Measurements from ENCODE around the gene TM9SF3. TPM values are rescaled to one million over a fixed set of nuclear protein-coding genes. Genes with fewer than 3 reads are reported as not detected.
"Not testable (repeated sequence)": the region's sequence is repeated elsewhere in the genome, so short reads cannot be mapped to it uniquely, and the experiment has no call there.

The TM9SF3 gene
- total RNA-seq, 1 donor from 2014 or later = 74.9 TPM

DNA sequence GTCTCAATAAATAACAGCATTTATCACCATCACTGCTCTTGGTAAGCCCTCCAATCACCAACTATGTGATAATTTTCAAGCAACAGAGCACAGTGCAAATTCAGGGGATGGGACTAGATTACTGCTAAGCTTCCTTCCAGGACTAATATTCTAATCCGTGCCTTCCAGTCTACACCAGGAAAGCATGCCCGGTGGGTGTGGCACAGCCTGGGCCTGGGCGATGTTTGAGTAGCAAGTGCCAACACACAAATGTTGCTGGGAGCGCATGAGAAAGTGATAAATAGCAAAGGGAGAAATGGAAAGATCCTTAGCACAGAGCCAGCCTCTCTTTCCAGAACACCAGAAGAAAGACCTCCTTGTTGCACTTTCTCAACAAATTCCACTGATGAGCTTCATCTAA lies 13.5 kb upstream of the TM9SF3 start:
- intact Hi-C loops (cut with micrococcal nuclease) = no loop called here

DNA sequence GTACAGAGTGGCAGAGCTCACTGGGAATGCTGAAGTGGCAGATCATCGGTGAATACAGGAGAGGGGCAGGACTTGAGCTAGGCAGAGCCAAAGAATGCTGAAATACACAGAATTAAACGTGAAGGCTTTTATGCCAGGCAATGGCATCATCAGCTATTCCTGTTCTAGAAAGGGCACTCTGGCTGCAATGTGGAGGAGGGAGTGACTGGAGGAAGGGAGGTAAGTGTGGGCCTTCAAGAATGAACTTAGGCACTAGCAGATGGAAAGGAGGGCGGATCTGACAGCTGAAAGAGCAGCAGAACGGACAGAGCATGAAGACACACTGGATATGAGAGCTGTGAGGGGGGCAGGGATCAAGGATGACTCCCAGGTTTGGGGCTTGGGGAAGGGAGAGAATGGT lies 12.0 kb upstream of the TM9SF3 start:
- intact Hi-C loops (cut with micrococcal nuclease) = no loop called here

DNA sequence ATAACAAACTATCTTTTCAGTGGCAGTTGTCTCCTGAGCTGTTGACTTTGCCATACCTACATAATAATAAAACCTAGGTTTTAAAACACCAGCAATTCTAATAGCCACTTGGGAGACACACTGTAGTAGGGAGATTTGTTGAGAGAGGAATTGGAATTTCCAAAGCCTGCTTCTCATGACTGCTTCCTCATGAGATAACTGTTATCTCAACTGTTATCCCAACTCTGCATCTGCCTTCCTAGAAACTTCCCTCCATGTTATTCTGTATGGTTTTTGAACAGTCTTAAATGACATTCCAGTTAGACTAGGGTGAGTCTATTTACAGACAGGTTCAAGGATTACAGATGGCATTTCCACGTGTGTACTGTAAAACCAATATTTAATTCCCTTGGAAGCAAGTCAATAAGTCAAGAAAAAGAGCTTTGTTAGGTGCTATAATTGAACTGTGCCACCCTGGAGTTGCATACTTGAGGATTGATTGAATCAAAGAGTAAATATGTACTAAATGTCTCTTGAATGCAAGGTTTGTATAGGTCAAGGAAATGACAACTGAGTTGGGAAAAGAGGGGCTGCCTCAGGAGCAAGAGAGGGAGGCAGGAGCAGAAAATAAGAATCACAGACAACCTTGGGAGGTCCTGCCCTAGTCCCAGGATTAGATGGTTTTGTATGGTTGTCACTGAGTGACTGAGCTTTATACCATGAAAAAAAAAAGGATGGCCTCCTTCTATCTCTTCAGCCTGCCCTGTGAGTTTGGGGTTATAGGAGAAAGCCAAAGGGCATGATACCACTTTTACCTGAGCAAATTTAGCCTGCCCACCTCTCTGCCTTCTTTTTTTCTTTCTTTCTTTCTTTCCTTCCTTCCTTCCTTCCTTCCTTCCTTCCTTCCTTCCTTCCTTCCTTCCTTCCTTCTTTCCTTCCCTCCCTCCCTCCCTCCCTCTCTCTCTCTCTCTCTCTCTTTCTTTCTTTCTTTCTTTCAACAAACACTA lies 9.9 kb upstream of the TM9SF3 start:
- intact Hi-C loops (cut with micrococcal nuclease) = no loop called here

DNA sequence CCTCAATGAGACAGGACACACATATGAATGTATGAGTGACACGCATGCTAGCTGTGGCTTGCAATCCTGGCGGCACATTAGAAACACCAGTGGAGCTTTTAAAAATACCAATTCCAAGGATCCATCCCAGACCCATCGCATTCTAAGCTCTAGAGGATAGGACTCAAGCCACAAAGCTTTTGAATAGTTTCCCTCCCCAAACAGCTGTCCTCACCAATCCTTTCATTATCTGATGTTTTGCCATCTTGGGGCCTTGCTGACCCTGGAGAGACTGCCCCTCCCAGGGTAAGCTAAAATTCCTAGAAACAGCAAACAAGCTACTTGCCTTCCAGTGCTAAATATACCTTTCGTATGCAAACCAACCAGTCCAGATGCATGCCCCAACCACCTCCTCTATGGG lies 8.9 kb upstream of the TM9SF3 start:
- intact Hi-C loops (cut with micrococcal nuclease) = no loop called here

DNA sequence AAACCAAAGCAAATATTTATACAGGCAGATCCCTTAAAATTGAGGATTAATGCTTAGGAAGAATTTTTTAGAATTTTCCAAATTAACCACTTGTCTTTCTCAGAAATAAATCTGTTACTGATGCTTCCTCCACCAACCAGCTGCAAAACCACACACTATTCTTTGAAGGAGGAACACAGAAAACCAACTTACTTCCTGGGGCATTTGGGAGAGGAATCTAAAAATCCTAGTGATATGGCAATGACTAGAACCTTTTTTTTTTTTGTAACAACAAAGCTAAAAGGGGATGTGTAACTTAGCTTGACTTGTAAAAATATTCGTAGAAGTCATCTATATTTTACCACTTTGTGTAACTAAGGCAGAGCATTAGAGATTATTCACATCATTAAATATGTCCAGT lies 5.1 kb upstream of the TM9SF3 start:
- intact Hi-C loops (cut with micrococcal nuclease) = no loop called here

DNA sequence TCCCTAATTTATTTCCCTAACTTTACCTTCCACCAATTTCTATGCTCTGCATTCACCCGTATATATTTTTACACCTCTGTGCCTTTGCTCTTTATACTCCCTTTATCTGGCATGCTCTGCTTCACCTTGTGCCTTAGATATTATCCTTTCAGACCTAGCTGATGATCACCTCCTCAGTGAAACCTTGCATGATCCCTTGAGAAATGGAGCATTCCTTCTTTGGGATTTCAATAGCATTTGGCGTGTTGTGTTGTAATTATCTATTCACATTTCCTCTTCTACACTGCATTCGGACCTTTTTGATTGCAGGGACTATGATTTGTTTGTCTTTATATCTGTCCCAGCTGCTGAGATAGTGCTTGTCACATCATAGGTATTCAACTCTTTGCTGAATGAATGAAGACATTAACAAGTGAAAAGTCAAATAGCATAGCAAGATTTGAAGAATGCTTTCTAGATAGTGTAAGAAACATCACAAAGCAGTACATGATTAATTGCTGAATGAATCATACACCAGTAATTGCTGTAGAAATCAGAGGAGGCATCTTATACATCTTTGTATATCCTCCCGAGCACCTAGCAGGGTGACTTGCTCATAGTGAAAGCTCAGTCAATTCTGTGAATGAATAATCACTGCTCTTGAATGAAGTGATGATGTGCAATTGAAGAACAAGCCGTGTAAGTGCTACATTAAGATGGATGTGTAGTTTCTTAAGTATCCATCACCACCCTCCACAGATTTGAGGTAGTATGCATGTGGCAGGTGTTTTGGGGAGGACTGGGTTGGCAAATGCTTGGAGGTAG lies 2.0 kb upstream of the TM9SF3 start:
- intact Hi-C loops (cut with micrococcal nuclease) = loop anchor here (1.0 to 10.0 kb wide), 8 partner anchors 131 to 1546 kb away; partner anchors contain the start of genes CC2D2B, MMS19, PIK3AP1 and R3HCC1L

DNA sequence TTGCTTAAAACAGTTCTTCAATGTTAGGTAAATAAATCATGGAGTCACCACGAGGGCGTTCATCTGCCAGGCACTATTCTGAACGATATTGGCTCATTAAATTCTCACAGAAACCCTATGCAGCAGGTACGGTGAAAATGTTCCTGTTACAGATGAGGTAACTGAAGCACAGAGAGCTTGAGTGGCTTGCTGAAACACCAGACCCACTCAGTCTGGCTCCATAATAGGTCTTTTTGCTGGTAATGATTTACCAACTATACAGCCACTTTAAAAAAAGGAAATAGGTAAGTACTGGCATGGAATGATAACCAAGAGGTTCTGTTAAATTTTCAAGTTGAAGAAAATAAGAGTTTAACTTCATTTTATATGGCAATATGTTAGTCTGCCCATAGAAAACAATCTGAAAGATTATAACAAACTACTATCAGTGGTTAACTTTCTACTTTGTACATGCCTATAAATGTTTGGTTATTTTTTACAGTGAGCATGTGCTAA lies 1.3 kb upstream of the TM9SF3 start:
- intact Hi-C loops (cut with micrococcal nuclease) = loop anchor here (2.0 to 10.0 kb wide), 7 partner anchors 191 to 1547 kb away; partner anchors contain the start of genes CC2D2B, MMS19, R3HCC1L and RRP12

DNA sequence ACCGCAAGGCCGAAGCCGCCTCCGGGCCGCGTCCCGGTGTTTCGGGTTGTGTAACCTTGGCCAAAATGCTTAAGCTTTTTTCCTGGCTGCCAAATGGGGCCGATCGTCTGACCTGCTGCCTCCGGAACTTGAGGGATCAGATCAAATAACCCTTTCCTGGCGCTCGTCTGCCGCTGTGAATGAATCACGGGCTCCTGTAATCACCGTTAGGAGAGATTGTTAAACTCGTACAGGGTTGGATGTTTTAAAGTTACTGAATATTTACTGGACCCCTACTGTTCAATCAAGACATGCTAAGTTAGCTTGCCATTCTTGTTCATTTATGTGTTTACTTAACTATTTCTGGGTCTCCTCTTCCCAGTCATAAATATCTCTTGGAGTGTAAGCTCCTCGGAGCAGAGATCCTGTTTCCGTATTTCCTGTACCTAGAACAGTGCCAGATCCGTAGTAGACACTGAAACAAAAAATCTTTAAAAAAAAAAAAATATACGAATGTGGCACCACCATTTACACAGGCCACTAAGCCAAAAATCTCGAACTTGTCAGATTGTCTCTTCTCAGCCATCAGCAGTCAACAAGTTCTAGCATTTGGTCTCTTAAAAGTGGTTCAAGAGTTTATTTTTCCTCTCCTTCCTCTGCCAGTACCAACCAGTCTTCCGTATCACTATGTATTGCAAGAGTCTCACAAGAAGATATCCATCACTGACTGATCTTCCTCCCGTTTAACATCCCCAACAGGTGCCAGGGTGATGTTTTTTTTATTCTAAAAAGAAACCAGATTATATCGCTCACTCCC lies 650 bp upstream of the TM9SF3 start:
- intact Hi-C loops (cut with micrococcal nuclease) = loop anchor here (1.0 to 10.0 kb wide), 10 partner anchors 53 to 1547 kb away; partner anchors contain the start of genes CC2D2B, MMS19, R3HCC1L and RRP12

DNA sequence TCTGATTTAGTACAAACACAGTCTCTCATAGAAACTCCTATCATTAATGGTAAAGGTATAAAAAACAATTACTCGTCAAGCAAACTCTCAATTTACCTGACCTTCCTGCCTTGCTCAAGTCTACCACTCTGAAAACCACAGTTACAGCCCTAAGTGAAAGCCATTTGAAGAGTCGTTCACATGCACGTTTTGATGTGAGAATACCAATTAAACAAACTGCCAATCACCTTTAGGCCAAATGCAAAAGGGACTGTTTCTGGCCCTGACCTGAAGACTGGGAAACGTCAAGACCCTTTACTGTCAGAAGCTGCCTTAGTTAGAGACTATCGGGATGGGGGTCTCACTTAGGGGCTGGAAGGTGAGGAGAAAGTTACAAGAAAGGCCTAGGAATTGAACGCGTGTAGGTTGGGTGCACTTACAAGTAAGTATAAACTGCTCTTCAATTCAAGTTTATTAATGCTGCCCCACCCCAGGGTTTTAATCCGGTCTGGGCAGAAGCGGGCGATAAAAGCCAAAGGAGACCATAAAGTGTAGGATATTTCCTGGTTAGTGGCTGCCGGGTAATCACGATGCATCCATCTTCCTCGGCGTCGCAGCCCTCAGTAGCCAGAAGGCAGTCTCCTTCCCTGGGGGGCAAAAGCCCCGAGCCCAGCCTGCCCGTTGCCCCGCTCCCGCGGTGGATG lies 935 bp downstream of the TM9SF3 start:
- intact Hi-C loops (cut with micrococcal nuclease) = loop anchor here (1.0 to 10.0 kb wide), 9 partner anchors 55 to 1549 kb away; partner anchors contain the start of genes CC2D2B, MMS19, R3HCC1L and RRP12

DNA sequence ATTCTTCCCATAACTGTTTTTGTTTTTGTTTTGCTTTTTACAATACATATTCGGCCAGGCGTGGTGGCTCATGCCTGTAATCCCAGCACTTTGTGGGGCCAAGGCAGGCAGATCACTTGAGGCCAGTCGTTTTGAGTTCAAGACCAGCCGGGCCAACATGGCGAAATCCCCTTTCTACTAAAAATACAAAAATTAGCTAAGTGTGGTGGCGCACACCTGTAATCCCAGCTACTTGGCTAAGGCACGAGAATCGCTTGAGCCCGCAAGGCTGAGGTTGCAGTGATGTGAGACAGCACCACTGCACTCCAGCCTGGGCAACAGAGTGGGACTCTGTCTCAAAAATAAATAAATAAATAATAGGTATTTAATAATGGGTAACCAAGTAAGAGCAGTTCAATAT lies 2.3 kb downstream of the TM9SF3 start:
- intact Hi-C loops (cut with micrococcal nuclease) = loop anchor here (10.0 kb wide), 1 partner anchor 1550 kb away; the partner anchor contains the start of gene R3HCC1L

DNA sequence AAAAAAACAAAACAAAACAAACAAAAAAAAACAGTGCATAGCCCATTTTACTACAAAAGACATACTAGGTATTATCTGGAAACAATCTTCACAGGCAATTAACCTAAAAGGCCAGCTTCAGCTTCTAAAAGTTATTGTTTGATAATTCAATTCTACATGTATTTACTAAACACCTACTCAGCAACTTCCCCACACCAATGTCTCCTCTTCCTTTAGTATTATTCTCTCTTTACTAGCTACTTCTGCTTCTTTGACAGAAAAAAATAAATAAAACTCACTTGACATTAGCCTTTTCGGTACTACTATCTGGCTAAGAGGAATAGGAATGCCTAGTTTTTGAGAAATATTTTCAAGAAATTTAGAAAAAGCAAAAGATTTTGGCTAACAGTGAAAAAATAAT lies 2.8 kb downstream of the TM9SF3 start:
- intact Hi-C loops (cut with micrococcal nuclease) = loop anchor here (10.0 kb wide), 1 partner anchor 1551 kb away; the partner anchor contains the start of gene R3HCC1L

DNA sequence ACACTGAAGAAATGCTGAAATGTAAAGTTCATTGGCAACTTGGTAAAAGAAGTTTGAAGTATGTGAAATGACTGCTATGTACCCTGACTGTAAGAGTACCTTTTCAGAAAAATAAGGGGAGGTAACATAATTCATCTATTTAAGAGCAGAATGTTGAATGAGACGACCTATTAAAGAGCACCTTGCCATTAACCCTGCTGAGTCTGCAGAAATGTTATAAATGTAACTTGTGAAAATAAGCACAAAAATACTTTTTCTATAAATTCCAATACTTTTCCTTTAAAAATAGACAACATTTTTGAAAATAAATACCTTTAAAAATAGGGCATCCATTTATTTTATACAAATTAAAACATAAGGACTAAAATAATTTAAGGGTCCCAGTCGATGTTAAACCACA lies 7.7 kb downstream of the TM9SF3 start:
- intact Hi-C loops (cut with micrococcal nuclease) = no loop called here

DNA sequence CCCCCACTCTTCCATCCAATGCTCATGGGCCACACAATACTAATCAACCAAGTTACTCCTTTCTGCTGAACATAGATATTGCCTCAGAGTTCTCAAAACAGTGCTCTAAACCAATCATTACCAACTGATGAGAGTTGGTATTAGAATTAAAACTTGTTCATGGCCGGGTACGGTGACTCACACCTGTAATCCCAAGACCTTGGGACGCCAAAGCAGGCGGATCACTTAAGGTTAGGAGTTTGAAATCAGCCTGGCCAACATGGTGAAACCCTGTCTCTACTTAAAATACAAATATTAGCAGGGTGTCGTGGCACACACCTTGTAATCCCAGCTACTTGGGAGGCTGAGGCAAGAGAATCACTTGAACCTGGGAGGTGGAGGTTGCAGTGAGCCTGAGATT lies 8.2 kb downstream of the TM9SF3 start:
- intact Hi-C loops (cut with micrococcal nuclease) = no loop called here

DNA sequence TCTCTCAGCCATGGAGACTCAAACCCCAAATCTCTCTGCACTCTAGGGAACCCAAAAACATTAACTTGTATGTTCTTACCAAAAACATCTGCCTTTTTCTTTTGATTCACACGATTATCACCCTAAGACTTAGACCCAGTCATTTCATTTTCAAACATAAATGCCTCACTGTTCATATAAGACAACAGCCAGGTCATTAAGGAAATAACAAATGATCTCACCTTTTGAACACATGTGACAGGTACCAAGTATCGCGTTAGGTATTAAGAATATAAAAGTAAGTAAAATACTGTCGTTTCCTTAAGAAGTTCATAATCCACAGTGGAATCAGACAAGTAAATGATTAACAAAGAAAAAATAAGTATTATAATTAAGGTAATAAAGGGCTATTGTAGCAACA lies 8.8 kb downstream of the TM9SF3 start:
- intact Hi-C loops (cut with micrococcal nuclease) = no loop called here

DNA sequence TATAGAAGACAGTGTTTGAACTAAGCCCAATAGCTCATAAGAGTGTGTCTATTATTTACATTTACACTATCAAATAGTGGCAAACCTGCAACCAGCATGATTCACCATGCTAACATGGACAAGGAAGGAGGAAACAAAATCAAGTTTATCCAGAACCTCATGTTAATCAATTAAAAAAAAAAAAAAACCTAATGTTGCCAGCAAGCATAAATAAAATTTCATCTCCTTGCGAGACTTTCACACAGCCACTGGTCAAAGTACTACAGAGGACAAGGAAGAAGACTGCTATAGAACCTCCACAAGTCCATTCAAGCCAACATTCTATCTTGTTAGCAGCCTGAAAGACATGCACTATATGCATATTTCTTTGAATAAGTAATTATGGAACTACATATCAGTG lies 9.7 kb downstream of the TM9SF3 start:
- intact Hi-C loops (cut with micrococcal nuclease) = no loop called here

DNA sequence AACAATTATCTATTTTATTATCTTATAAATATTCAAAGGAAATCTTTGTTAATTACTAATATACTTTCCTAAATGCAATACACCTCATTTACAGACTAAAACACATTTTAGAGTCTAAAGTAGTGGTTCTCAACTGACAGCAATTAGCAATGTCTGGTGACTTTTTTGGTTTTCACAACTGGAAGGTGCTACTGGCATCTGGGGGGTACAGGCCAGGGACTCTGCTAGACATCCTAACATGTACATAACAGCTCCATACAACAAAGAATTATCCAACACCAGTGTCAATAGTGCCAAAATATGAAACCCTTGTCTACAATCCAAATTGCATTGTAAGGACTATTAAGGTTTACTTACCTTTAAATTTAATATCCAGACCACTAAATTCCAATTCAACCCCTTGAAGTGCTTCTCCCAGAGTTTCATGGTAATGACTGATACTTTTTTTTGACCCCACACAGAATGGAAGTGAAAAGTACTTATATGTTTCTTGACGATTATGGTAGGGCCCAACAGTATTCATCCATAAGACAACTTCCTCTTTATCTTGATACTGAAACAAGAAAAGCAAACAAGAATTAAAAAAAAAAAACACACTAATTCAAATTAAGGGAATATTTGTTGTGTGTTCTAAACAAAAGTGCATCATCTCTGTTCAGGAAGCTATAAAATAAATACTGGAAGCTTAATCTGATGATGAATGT lies 10.4 kb downstream of the TM9SF3 start:
- intact Hi-C loops (cut with micrococcal nuclease) = no loop called here

DNA sequence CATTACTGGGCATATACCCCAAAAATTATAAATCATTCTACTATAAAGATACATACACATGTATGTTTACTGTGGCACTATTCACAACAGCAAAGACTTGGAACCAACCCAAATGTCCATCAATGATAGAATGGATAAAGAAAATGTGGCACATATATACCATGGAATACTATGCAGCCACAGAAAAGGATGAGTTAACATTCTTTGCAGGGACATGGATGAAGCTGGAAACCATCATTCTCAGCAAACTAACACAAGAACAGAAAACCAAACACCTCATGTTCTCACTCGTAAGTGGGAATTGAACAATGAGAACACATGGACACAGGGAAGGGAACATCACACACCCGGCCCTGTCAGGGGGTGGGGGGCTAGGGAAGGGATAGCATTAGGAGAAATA lies 12.2 kb downstream of the TM9SF3 start:
- intact Hi-C loops (cut with micrococcal nuclease) = not testable (repeated sequence)

DNA sequence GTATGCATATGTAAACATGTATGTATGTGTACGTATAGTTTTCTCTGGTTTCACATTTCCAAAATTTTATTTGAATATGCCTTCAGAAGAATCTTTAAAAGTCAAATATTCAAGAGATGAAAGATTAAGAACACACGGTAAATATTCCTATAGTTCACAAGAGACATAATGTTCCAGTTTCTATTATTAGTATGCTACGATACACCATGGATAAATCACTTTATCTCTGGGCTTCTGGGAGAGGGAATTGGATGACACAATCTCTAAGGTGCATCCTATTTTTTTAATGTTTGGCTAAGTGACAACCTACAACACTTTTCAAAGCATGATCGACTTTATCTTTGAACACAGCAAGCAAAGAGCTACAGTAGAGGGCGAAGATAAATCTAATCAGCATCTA lies 13.8 kb downstream of the TM9SF3 start:
- intact Hi-C loops (cut with micrococcal nuclease) = no loop called here
